Osteocyte (in vitro differentiated cells): ENCODE results near the gene PTPRD. TPM values are rescaled to one million over a fixed set of nuclear protein-coding genes. Genes with fewer than 3 reads are reported as not detected.

Source experiments
- DNase-seq: peaks from one replicate; pipeline ENCODE4 v3.0.0; 2021; ENCODE audit warnings: mixed read lengths; ENCODE audit not compliant: unreplicated experiment; ENCODE audit errors: extremely low spot score
- H3K27ac Mint-ChIP-seq: one replicate; pipeline ENCODE4 v1.8.0; 2021; ENCODE audit warnings: mild to moderate bottlenecking, mixed read lengths; ENCODE audit not compliant: unreplicated experiment
- H3K27me3 Mint-ChIP-seq: one replicate; pipeline ENCODE4 v1.8.0; 2021; ENCODE audit warnings: mixed read lengths; ENCODE audit not compliant: unreplicated experiment
- H3K36me3 Mint-ChIP-seq: one replicate; pipeline ENCODE4 v1.8.0; 2021; ENCODE audit warnings: mixed read lengths; ENCODE audit not compliant: unreplicated experiment
- H3K4me1 Mint-ChIP-seq: one replicate; pipeline ENCODE4 v1.8.0; 2021; ENCODE audit warnings: mixed read lengths; ENCODE audit not compliant: unreplicated experiment
- H3K4me3 Mint-ChIP-seq: one replicate; pipeline ENCODE4 v1.8.0; 2021; ENCODE audit warnings: mild to moderate bottlenecking, moderate library complexity, mixed read lengths; ENCODE audit not compliant: unreplicated experiment
- H3K9me3 Mint-ChIP-seq: one replicate; pipeline ENCODE4 v1.8.0; 2021; ENCODE audit warnings: mixed read lengths; ENCODE audit not compliant: unreplicated experiment
- total RNA-seq: library from RNA; stranded (reverse); gene quantifications from 2 replicates; pipeline ENCODE4 v1.2.1, GENCODE V29; 2021
- TF ChIP-seq, protein P1 (sequence below): fragments of 200-600 bp; sonication (generic); IDR thresholded peaks from 2 replicates; pipeline ENCODE4 v1.5.0; 2021; ENCODE audit warnings: antibody characterized with exemption, mild to moderate bottlenecking, moderate library complexity

Gene PTPRD
- total RNA-seq, 1 donor from 2014 or later = 5.4 TPM

DNA sequence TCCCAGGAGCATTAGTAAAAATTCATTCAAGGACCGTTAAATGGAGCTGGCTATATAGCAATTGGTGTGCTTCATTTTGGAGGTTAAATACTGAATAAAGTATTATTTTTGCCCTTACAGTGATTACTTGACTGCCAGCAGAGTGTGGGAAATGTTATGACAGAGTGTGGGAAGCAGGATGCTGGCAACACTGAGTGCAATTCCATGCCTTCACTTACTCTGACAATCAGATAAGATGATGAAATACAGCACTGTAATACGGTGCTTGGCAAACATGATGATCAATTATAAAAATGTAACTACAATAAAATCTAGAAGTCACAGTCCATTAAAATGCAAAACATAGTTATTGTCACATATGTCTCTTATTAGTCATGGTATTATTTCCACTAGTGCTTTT, 651.3 kb downstream of the PTPRD start:
- TF ChIP-seq, protein P1, sequence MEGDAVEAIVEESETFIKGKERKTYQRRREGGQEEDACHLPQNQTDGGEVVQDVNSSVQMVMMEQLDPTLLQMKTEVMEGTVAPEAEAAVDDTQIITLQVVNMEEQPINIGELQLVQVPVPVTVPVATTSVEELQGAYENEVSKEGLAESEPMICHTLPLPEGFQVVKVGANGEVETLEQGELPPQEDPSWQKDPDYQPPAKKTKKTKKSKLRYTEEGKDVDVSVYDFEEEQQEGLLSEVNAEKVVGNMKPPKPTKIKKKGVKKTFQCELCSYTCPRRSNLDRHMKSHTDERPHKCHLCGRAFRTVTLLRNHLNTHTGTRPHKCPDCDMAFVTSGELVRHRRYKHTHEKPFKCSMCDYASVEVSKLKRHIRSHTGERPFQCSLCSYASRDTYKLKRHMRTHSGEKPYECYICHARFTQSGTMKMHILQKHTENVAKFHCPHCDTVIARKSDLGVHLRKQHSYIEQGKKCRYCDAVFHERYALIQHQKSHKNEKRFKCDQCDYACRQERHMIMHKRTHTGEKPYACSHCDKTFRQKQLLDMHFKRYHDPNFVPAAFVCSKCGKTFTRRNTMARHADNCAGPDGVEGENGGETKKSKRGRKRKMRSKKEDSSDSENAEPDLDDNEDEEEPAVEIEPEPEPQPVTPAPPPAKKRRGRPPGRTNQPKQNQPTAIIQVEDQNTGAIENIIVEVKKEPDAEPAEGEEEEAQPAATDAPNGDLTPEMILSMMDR = no peak
- Mint-ChIP-seq H3K36me3 (no peaks in the 10 kb centered on the region), H3K9me3 (no peaks in the 10 kb centered on the region), H3K27ac (no peak overlapping the region), H3K27me3 (peaks cover 17% of the 10 kb centered on the region), H3K4me3 (no peak overlapping the region), H3K4me1 (no peaks in the 10 kb centered on the region)
- DNase-seq = no peak

DNA sequence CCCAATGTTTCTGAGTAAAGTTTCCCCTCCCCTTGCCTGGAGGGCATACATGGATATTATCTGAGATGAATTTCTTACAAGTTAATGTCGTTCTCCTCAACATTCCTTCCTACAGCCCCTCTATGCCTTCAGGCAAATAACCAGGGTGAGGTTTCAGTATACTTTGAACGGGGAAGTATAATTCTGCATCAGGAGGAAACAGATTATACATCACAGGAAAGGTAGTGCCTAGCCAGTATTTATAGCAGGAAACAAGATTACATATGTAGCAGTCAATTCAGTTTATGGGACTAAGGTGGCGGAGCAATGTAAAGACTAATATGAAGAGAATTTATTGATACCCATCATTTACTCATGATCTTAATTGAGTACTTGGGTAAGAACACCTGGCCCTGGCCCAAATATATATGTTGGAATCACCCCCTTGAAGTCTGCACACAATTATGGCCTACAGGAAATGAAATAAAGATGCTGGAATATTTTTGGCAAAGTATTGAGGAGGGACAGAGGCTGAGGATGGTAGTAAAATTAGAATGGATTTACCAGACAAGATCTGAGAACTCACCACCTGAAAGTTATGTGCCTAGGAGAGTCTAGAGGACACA, 661.1 kb downstream of the PTPRD start:
- Mint-ChIP-seq H3K9me3 (no peaks in the 10 kb centered on the region), H3K36me3 (no peaks in the 10 kb centered on the region), H3K27me3 (no peaks in the 10 kb centered on the region), H3K4me1 (no peaks in the 10 kb centered on the region), H3K27ac (no peak overlapping the region), H3K4me3 (no peak overlapping the region)
- DNase-seq = no peak
- TF ChIP-seq, protein P1 = no peak

DNA sequence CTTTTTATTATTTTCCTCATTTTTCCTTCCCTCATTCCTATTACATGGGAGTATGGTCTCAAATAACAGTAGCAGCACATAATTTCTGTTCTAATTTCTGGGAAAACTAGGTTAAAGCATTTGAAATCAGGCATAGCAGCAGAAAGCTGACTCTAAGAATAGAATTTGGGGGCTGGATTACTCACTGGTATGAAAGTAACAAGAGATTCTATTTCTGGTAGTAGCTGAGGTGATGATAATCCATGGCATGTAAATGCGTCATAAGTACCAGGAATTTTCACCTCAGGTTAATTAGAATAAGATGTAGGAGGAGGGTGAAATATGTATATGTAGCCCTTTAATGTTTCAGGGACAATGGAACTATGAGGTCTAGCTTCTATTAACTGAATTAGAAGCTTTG, 662.0 kb downstream of the PTPRD start:
- DNase-seq = no peak

DNA sequence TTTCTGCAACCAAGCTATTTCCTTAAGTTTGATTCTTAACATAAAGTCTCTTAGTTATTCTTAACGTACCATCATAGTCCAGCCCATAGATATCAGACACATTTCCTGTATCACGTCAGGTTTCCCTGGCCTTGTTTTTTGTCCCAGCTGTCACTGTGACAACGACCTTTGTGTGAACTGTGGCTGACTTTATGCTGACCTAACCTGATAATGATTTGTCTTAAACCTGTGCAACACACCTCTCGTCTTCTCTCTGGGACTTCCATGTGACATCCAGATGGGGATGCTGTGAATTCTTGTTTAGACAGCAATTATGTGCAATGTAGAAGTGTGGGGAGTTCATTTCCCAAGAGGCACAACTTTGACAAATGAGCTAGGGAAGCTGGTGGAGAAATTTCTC, 662.8 kb downstream of the PTPRD start:
- no peaks in the 10 kb centered on the region for H3K4me1 Mint-ChIP-seq
- H3K4me3 Mint-ChIP-seq = no peak overlapping the region
- no peak overlapping the region for H3K27ac Mint-ChIP-seq
- no peaks in the 10 kb centered on the region for H3K27me3 Mint-ChIP-seq
- H3K9me3 Mint-ChIP-seq = no peaks in the 10 kb centered on the region
- no peak for DNase-seq
- no peaks in the 10 kb centered on the region for H3K36me3 Mint-ChIP-seq
- TF ChIP-seq, protein P1 = no peak

More for the DNA sequence above, 662.0 kb downstream of the PTPRD start:
- H3K27ac Mint-ChIP-seq = no peak overlapping the region
- TF ChIP-seq, protein P1 = no peak
- H3K36me3 Mint-ChIP-seq = no peaks in the 10 kb centered on the region
- no peaks in the 10 kb centered on the region for H3K27me3 Mint-ChIP-seq
- no peaks in the 10 kb centered on the region for H3K4me1 Mint-ChIP-seq
- no peak overlapping the region for H3K4me3 Mint-ChIP-seq
- no peaks in the 10 kb centered on the region for H3K9me3 Mint-ChIP-seq

DNA sequence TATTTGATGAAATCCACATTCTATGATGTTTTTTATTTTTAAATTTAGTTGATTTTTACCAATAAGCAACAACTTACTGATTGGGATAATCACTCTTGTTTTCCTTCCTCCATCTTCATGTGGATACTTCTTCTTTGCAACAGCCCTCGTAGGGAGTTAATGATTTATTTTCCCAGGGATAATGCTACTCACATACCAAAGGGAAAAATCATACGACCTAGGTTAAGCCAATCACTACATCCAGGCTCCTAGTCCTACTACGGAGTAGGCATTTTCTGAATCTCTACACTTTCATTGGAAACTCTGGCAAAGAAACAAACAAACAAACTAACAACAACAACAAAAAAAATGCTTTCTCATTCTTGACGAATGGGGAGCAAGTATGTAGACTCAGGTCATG, 663.4 kb downstream of the PTPRD start:
- Mint-ChIP-seq H3K27me3 (no peaks in the 10 kb centered on the region), H3K9me3 (no peaks in the 10 kb centered on the region), H3K36me3 (no peaks in the 10 kb centered on the region), H3K4me1 (no peaks in the 10 kb centered on the region), H3K4me3 (no peak overlapping the region), H3K27ac (no peak overlapping the region)
- no peak for DNase-seq
- TF ChIP-seq, protein P1 = no peak
